Heart left ventricle (tissue), 16 donors: ENCODE results near the gene ALPK3. TPM values are rescaled to one million over a fixed set of nuclear protein-coding genes. Genes with fewer than 3 reads are reported as not detected.

ENCODE experiments used
- ATAC-seq, 4 donors: fragments of 200-7000 bp; cut with Tn5 transposase; one replicate each; pipeline ENCODE4 v1.9.1; 2020 to 2022; ENCODE audit warnings: moderate library complexity in 4 of 4, mild to moderate bottlenecking in 3 of 4, moderate number of reproducible peaks in 1 of 4
- DNase-seq, 5 donors: peaks; one replicate each; pipeline ENCODE4 v3.0.0-alpha.2; 2020
- H3K27ac ChIP-seq, 12 donors: fragments of 200-600 bp; sonication (generic) in 4 of 12; one replicate each; pipeline versions ENCODE4 v1.5.0 to v1.8.0; 2016 to 2022; ENCODE audit warnings: mild to moderate bottlenecking in 2 of 12
- H3K27me3 ChIP-seq, 9 donors: fragments of 200-600 bp; sonication (generic) in 2 of 9; one replicate each; pipeline versions ENCODE4 v1.5.1 to v1.8.0; 2016 to 2022; ENCODE audit warnings: mild to moderate bottlenecking in 3 of 9
- H3K36me3 ChIP-seq, 9 donors: fragments of 200-600 bp; sonication (generic) in 2 of 9; one replicate each; pipeline versions ENCODE4 v1.5.0 to v1.8.0; 2018 to 2022; ENCODE audit warnings: mild to moderate bottlenecking in 2 of 9
- H3K4me1 ChIP-seq, 12 donors: fragments of 200-600 bp; sonication (generic) in 4 of 12; one replicate each; pipeline versions ENCODE4 v1.5.0 to v1.8.0; 2016 to 2022; ENCODE audit warnings: mild to moderate bottlenecking in 3 of 12
- H3K4me3 ChIP-seq, 12 donors: fragments of 200-600 bp; sonication (generic) in 4 of 12; one replicate each; pipeline versions ENCODE4 v1.5.0 to v1.8.0; 2017 to 2022; ENCODE audit warnings: mild to moderate bottlenecking in 9 of 12, moderate library complexity in 4 of 12
- H3K9me3 ChIP-seq, 12 donors: fragments of 200-600 bp; sonication (generic) in 4 of 12; one replicate each; pipeline versions ENCODE4 v1.5.0 to v1.8.0; 2016 to 2022; ENCODE audit warnings: mild to moderate bottlenecking in 1 of 12
- CTCF ChIP-seq, 12 donors: fragments of 200-600 bp; sonication (generic) in 4 of 12; IDR thresholded peaks; one replicate each; pipeline versions ENCODE4 v1.5.0 to v1.8.0; 2018 to 2022; ENCODE audit warnings: antibody characterized with exemption in 12 of 12, mild to moderate bottlenecking in 5 of 12
- POLR2A ChIP-seq, 2 donors: fragments of 450-650 bp; IDR thresholded peaks; one replicate each; pipeline ENCODE4 v1.6.1; 2017; ENCODE audit warnings: antibody characterized with exemption in 2 of 2, mild to moderate bottlenecking in 2 of 2, moderate library complexity in 2 of 2
- WGBS, 4 donors: extraction: QIAGEN DNeasy Blood & Tissue Kit in 2 of 4; methylation state at CpG; one replicate each; pipeline versions ENCODE4 v1.1.5 to v1.1.7; 2013 to 2018; 5-methylcytosine and 5-hydroxymethylcytosine counted together
- intact Hi-C, 10 donors: fragments of 100-400 bp; cut with DNase I; formaldehyde crosslinking; loops; one replicate each; pipeline versions ENCODE4 v1.11.1 to v1.14.2; 2022
- polyA plus RNA-seq, 2 donors: library from polyadenylated mRNA; stranded (reverse); fragments of 200-250 nt; gene quantifications; one replicate each; pipeline ENCODE4 v1.2.3, GENCODE V29; 2013
- total RNA-seq, 9 donors: library from RNA; depleted of rRNA in 2 of 9; stranded (reverse); fragments of >200 nt in 2 of 9; fragmentation: NEBNext Ultra II Directional in 3 of 9; extraction: Animal tissue kit (Norgen Biotek cat#: 25700) in 3 of 9; gene quantifications; one replicate each; pipeline versions ENCODE4 v1.1.0 to v1.2.4, GENCODE V29; 2016 to 2023
- donor health status: ischemic (EF 13 %, LVEDD 7.1; RV severe dilation, severe dysfunction).
- donor health status: healthy with polysubstance abuse.
- donor health status: DM: no; HTN: yes; CAD: no.
- donor health status: DM: no; HTN: no; CAD: no.
- donor health status: ischemic (EF 25% LVEDD 6.9; RV normal size, moderate dysfunction).
- donor health status: ischemic (EF 25% LVEDD 5.7; RV mildly dilated, moderate dysfunction).
- donor health status: healthy.
- donor health status: DM: yes; HTN: yes; CAD: no.
- donor health status: ischemic (EF 35%, LVEDD 5.7; RV mildly dilated, moderate dysfunction).
- donor health status: nonischemic (EF 11% LVEDD 7.7; RV severe dilation, severe dysfunction).
- donor health status: DM: yes; HTN: yes; CAD: no.
- donor health status: PGD.
- donor health status: ischemic (EF 29% LVEDD 5.4; RV normal size, mild dysfunction).
- donor health status: nonischemic (EF 23%, LVEDD 6.1; RV moderate dilation, normal function).

ALPK3 gene
- total and polyA plus RNA-seq, 11 donors: 82.2 to 258 (median 144) TPM

GRCh38 chr15:84800365-84800806 is 16.8 kb upstream of the ALPK3 start:
- no peak overlapping the region for H3K4me3 ChIP-seq
- whole genome bisulfite sequencing, 4 donors: 70 to 87% (median 85%) methylated on average over 3 of the region's 3 CpGs

GRCh38 chr15:84804005-84804900 is 12.9 kb upstream of the ALPK3 start:
- no peak for DNase-seq
- TF ChIP-seq CTCF (IDR thresholded peaks at IDR 0.05) (no peak), POLR2A (IDR thresholded peaks at IDR 0.05) (no peak)
- Histone ChIP-seq H3K27ac (no peak overlapping the region), H3K9me3 (no peaks in the 10 kb centered on the region), H3K4me3 (no peak overlapping the region), H3K4me1 (peaks cover 0 to 8% (median 0%) of the 10 kb centered on the region in 12 donors), H3K36me3 (peaks cover 3 to 79% (median 68%) of the 10 kb centered on the region in 9 donors), H3K27me3 (no peaks in the 10 kb centered on the region)
- no peak for ATAC-seq
- intact Hi-C loops: no loop called here
- WGBS, 4 donors: 57 to 77% (median 66%) methylated on average over 4 of the region's 4 CpGs

More at GRCh38 chr15:84800365-84800806, 16.8 kb upstream of the ALPK3 start:
- Histone ChIP-seq H3K4me1 (peaks cover 0 to 8% (median 0%) of the 10 kb centered on the region in 12 donors), H3K27me3 (no peaks in the 10 kb centered on the region), H3K27ac (no peak overlapping the region), H3K36me3 (peaks cover 3 to 97% (median 87%) of the 10 kb centered on the region in 9 donors), H3K9me3 (no peaks in the 10 kb centered on the region)
- no peak for ATAC-seq
- no peak for DNase-seq
- intact Hi-C loops: no loop called here
- TF ChIP-seq POLR2A (IDR thresholded peaks at IDR 0.05): no peak
- TF ChIP-seq CTCF (IDR thresholded peaks at IDR 0.05): no peak

DNA sequence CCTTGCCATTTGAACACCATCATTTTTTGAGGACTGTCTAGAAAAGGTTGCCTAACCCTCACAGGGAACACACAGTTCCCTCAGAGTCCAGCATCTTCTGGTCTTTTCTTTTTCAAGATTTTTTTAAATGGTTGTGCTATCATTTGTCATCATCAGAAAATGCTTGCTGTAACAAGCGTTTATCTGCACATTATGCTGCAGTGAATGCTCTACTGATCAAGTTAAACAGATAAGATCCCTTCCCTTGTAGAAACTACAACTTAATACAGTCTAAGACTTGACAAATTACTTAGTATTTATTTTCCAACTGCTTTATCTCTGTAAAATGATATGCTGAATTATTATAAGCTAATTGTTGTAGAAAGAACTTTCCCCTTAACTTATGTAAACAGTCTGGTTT is 11.9 kb upstream of the ALPK3 start:
- H3K27ac ChIP-seq: no peak overlapping the region
- ATAC-seq: no peak

More for the DNA sequence above, 11.9 kb upstream of the ALPK3 start:
- no peak for TF ChIP-seq POLR2A (IDR thresholded peaks at IDR 0.05)
- TF ChIP-seq CTCF (IDR thresholded peaks at IDR 0.05): no peak
- 72 to 91% (median 83%) methylated on average over 1 of the region's 1 CpG for WGBS, 4 donors
- Histone ChIP-seq H3K4me3 (no peak overlapping the region), H3K36me3 (peaks cover 0 to 69% (median 59%) of the 10 kb centered on the region in 9 donors), H3K27me3 (no peaks in the 10 kb centered on the region), H3K9me3 (no peaks in the 10 kb centered on the region), H3K4me1 (peaks cover 0 to 13% (median 2%) of the 10 kb centered on the region in 12 donors)
- intact Hi-C loops: loop anchor here in 1 of 10 donors (5.0 kb wide), 1 partner anchor 33 kb away; no protein-coding TSS in a partner anchor
- DNase-seq: no peak
